NT2/D1 (cell line): ENCODE data around the gene KCTD17.

ENCODE experiments used
- DNase-seq: peaks from one replicate; pipeline ENCODE4 v3.0.0-alpha.2; 2011; ENCODE audit warnings: low read depth, low spot score
- H3K27me3 ChIP-seq: 2 replicates; pipeline ENCODE4 v1.6.0; 2011; ENCODE audit warnings: mild to moderate bottlenecking; ENCODE audit not compliant: insufficient read length, insufficient read depth
- H3K36me3 ChIP-seq: 2 replicates; pipeline ENCODE4 v1.6.1; 2011; ENCODE audit warnings: mild to moderate bottlenecking, low read length, mixed read lengths; ENCODE audit not compliant: insufficient read depth, insufficient read length
- H3K4me1 ChIP-seq: 2 replicates; pipeline ENCODE4 v1.5.1; 2011; ENCODE audit not compliant: insufficient read depth, insufficient read length
- H3K4me3 ChIP-seq: 2 replicates; pipeline ENCODE4 v1.5.1; 2011; ENCODE audit warnings: low read depth; ENCODE audit not compliant: insufficient read length
- H3K9ac ChIP-seq: 2 replicates; pipeline ENCODE4 v1.6.0; 2011; ENCODE audit warnings: low read depth; ENCODE audit not compliant: insufficient read length
- H3K9me3 ChIP-seq: 2 replicates; pipeline ENCODE4 v1.5.1; 2011; ENCODE audit warnings: mild to moderate bottlenecking, low read length; ENCODE audit not compliant: insufficient read depth
- SUZ12 ChIP-seq: IDR thresholded peaks from 2 replicates; pipeline ENCODE4 v1.6.1; 2011; ENCODE audit not compliant: insufficient read length, insufficient read depth; ENCODE audit errors: extremely low read depth
- YY1 ChIP-seq: IDR thresholded peaks from 2 replicates; pipeline ENCODE4 v1.6.1; 2011; ENCODE audit not compliant: insufficient read length, insufficient read depth
- ZNF274 ChIP-seq: IDR thresholded peaks from 2 replicates; pipeline ENCODE4 v1.6.1; 2011; ENCODE audit warnings: mild to moderate bottlenecking, low read depth, low read length

The KCTD17 gene

GRCh38 chr22:37026325-37026724 is 25.2 kb upstream of the KCTD17 start:
- Histone ChIP-seq H3K9ac (no peak overlapping the region), H3K36me3 (peaks cover 66% of the 10 kb centered on the region), H3K27me3 (no peaks in the 10 kb centered on the region), H3K4me1 (peaks cover 28% of the 10 kb centered on the region), H3K9me3 (no peaks in the 10 kb centered on the region), H3K4me3 (no peak overlapping the region)
- DNase-seq: no peak
- no peak for TF ChIP-seq YY1
- TF ChIP-seq ZNF274: no peak
- no peak for TF ChIP-seq SUZ12

- Histone ChIP-seq H3K36me3 (peaks cover 64% of the 10 kb centered on the region), H3K4me1 (peaks cover 26% of the 10 kb centered on the region), H3K9ac (no peak overlapping the region), H3K4me3 (no peak overlapping the region), H3K9me3 (no peaks in the 10 kb centered on the region), H3K27me3 (no peaks in the 10 kb centered on the region)
- TF ChIP-seq YY1: no peak
- no peak for TF ChIP-seq ZNF274
- TF ChIP-seq SUZ12: no peak
- DNase-seq: no peak
Measured at GRCh38 chr22:37027556-37027955, 24.0 kb upstream of the KCTD17 start.

- Histone ChIP-seq H3K27me3 (no peaks in the 10 kb centered on the region), H3K9me3 (no peaks in the 10 kb centered on the region), H3K36me3 (peaks cover 57% of the 10 kb centered on the region), H3K9ac (no peak overlapping the region), H3K4me1 (peaks cover 30% of the 10 kb centered on the region), H3K4me3 (no peak overlapping the region)
- TF ChIP-seq ZNF274: no peak
- no peak for TF ChIP-seq SUZ12
- TF ChIP-seq YY1: no peak
- no peak for DNase-seq
Measured at GRCh38 chr22:37028692-37029674, 22.6 kb upstream of the KCTD17 start.

- H3K4me1 ChIP-seq: peaks cover 28% of the 10 kb centered on the region
- TF ChIP-seq SUZ12 (no peak), YY1 (no peak), ZNF274 (no peak)
- no peak overlapping the region for H3K4me3 ChIP-seq
- no peak for DNase-seq
- no peaks in the 10 kb centered on the region for H3K9me3 ChIP-seq
- peaks cover 40% of the 10 kb centered on the region for H3K36me3 ChIP-seq
- no peaks in the 10 kb centered on the region for H3K27me3 ChIP-seq
- peak overlapping the region; percentile 21 for H3K9ac ChIP-seq
Measured at GRCh38 chr22:37030560-37031281, 20.8 kb upstream of the KCTD17 start.

GRCh38 chr22:37032134-37032534 is 19.4 kb upstream of the KCTD17 start:
- no peaks in the 10 kb centered on the region for H3K9me3 ChIP-seq
- H3K36me3 ChIP-seq: peaks cover 29% of the 10 kb centered on the region
- DNase-seq: no peak
- no peak overlapping the region for H3K4me3 ChIP-seq
- peaks cover 22% of the 10 kb centered on the region for H3K4me1 ChIP-seq
- H3K9ac ChIP-seq: no peak overlapping the region
- TF ChIP-seq YY1 (no peak), ZNF274 (no peak), SUZ12 (no peak)
- no peaks in the 10 kb centered on the region for H3K27me3 ChIP-seq

GRCh38 chr22:37032535-37033460 is 18.7 kb upstream of the KCTD17 start:
- H3K4me1 ChIP-seq: peaks cover 20% of the 10 kb centered on the region
- no peak for DNase-seq
- TF ChIP-seq ZNF274 (no peak), SUZ12 (no peak), YY1 (no peak)
- H3K9me3 ChIP-seq: no peaks in the 10 kb centered on the region
- no peaks in the 10 kb centered on the region for H3K27me3 ChIP-seq
- H3K4me3 ChIP-seq: no peak overlapping the region
- H3K36me3 ChIP-seq: peaks cover 22% of the 10 kb centered on the region
- no peak overlapping the region for H3K9ac ChIP-seq
